WI38 (cell line): Measurements from ENCODE around the gene TMEM191B.
"Not testable (repeated sequence)": the region's sequence is repeated elsewhere in the genome, so short reads cannot be mapped to it uniquely, and the experiment has no call there.

Experiments used
- H3K4me3 ChIP-seq: 2 replicates; pipeline ENCODE4 v1.5.1; 2011; ENCODE audit warnings: low read depth, mild to moderate bottlenecking, control low read depth, low read length

Gene TMEM191B

GRCh38 chr22:18554280-18555256 is 27.0 kb downstream of the TMEM191B start:
- H3K4me3 ChIP-seq = not testable (repeated sequence)

DNA sequence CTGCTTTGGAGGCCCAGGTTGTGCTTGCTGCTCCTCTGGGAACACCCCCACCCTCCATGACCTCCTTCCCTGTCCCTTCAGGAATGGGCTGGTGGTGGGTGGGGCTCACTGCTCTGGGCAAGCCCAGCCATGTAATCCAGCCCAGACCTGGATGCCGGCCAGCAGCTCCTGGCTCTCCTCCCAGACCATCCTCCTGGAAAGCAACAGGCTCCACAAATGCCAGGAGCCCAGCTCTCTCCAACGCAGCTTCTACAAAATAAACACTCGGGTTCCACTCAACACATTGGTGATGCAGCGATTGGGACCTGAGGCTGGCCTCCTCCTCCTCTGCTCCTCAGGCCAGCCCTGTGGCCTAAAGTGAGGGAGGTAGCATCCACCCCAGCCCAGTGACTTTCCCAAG is 30.9 kb downstream of the TMEM191B start:
- not testable (repeated sequence) for H3K4me3 ChIP-seq

DNA sequence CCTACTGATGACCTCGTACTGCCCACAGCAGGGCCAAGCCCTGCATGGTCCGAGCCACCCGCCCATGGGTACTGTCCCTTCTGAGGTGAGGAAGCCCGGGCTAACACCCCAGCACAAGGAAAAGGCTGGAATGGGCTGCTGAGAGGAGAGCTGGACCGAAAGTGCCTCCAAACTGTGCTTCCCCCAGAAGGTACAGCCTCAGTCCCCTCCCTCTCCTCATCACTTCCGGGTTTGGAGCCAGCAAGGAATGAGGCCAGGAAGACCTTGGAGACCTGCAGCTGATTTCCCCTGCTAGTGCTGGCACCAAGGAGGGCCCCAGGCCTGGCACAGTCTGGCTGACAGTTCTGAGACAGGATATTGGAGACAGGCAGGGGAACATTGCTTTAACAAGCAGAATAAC is 31.3 kb downstream of the TMEM191B start:
- H3K4me3 ChIP-seq = not testable (repeated sequence)

GRCh38 chr22:18560099-18560974 is 32.7 kb downstream of the TMEM191B start:
- H3K4me3 ChIP-seq = not testable (repeated sequence)

- H3K4me3 ChIP-seq = not testable (repeated sequence)
Observed at GRCh38 chr22:18570509-18571246, 43.1 kb downstream of the TMEM191B start.

DNA sequence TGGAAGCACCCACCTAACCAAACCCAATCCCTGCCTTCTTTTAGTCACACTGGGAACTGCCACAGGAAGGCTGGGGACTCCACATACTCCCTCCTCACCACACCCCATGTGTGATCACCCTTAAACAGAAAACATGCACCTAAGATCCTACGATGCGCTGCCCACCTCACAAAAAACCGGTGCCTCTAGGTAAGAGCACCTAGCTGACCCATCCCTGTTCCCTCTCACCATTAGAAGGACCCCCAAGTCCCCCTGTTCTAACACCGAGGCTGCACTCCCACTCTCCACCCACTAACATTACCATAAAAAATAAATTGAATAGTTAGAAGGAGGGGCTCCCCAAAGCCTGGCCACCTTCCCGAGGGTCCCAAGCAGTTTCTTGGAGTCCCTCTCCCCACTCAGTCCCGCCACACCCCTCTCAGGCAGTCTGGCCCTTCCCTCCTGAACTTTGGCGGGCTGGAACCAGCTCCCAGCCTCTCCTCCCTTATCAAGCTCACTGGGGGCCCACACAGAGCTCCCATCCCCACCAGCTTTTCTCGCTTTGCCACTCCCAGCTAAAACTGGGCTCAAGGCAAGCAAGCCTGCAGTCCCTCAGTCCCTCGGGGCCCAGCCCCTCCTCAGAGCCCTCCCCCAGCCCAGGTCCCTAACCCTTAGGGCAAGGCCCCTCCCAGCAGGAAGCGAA is 46.0 kb downstream of the TMEM191B start:
- not testable (repeated sequence) for H3K4me3 ChIP-seq

DNA sequence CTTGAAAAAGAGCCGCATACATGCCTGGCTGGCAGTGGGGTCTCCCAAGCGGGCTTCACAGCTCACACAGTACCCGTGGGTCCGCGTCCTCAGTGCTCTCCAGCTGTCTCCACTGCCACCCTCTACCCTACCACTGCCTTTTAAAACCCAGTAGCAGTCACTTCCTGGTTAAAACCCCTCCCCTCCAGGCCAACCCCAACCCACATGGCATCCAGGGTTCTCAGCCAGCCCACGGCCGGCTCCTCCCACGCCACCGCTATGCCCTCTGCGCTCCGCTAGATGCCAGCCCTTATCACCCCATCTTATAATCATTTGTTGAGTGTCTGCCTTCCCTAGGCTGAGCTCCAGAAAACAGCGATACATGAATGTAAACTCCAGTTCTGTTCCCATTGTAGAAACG is 47.0 kb downstream of the TMEM191B start:
- H3K4me3 ChIP-seq = not testable (repeated sequence)

DNA sequence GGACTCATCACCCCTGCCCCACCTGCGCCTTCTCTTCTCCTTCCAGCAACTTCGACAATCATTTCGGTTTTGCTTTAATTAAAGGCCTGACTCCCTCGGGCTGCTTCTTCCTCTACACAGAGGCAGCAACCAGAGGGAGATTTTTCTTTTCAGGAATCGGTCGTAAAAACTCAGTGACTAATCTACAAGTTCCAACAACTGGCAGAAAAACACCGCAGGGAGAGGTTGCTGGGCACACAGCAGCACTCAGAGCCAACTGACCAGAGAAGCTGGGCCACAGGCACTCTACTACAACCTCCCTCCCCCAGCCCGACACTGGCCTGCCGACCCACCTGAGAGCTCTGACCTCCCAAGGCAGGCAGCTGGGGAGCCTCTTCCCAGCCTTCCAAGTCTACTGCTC is 48.1 kb downstream of the TMEM191B start:
- not testable (repeated sequence) for H3K4me3 ChIP-seq

- not testable (repeated sequence) for H3K4me3 ChIP-seq
Observed at GRCh38 chr22:18577090-18577818, 49.7 kb downstream of the TMEM191B start.

DNA sequence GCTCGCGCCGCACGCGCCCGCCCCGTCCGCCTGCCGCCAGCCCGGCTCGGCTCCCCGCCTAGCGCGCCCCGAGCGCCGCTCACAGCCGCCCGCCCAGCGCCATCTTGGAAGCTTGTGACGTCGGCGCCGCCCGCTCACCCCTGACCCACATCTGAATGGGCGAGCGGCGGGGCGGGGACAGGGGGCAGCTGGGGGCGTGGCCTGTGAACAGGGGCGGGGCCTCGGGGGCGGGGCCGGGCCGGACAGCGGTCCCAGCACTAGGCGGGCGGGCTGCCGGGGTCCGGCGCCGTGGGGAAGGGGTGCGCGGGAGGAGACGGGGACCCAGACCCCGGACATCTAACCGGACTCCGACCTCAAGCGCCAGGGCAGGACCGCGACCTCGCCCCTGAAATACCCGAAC is 50.2 kb downstream of the TMEM191B start:
- H3K4me3 ChIP-seq = peak overlapping the region; percentile 48
